HG03280 (cell line): ENCODE results near the gene TMEM18.
"Not testable (repeated sequence)": the region's sequence is repeated elsewhere in the genome, so short reads cannot be mapped to it uniquely, and the experiment has no call there.

Experiments
- ATAC-seq: cut with Tn5 transposase; IDR thresholded peaks from one replicate; pipeline ENCODE4 v1.9.1; 2021; ENCODE audit warnings: mild to moderate bottlenecking, moderate library complexity; ENCODE audit not compliant: unreplicated experiment

The TMEM18 gene

GRCh38 chr2:677056-677958, at the start of gene TMEM18:
Gene TMEM18 (minus strand): TSS chr2:677406. CDS start chr2:677345, 61 bp downstream.
- peak; percentile 52 for ATAC-seq

- peak; percentile 80 for ATAC-seq
Measured at GRCh38 chr2:726169-726568, 49.0 kb upstream of the TMEM18 start.

GRCh38 chr2:725468-725867, 48.3 kb upstream of the TMEM18 start:
- ATAC-seq: no peak

- no peak for ATAC-seq
Measured at GRCh38 chr2:723761-724160, 46.6 kb upstream of the TMEM18 start.

- ATAC-seq: no peak
Measured at GRCh38 chr2:720842-721241, 43.6 kb upstream of the TMEM18 start.

- ATAC-seq: no peak
Measured at GRCh38 chr2:719734-720133, 42.5 kb upstream of the TMEM18 start.

GRCh38 chr2:719191-719590, 42.0 kb upstream of the TMEM18 start:
- ATAC-seq: no peak

- no peak for ATAC-seq
Measured at GRCh38 chr2:717661-718060, 40.5 kb upstream of the TMEM18 start.

- no peak for ATAC-seq
Measured at GRCh38 chr2:715854-716560, 38.8 kb upstream of the TMEM18 start.

GRCh38 chr2:715038-715437, 37.8 kb upstream of the TMEM18 start:
- no peak for ATAC-seq

- ATAC-seq: peak; percentile 86
Measured at GRCh38 chr2:714005-714741, 37.0 kb upstream of the TMEM18 start.

- ATAC-seq: no peak
Measured at GRCh38 chr2:710867-711665, 33.9 kb upstream of the TMEM18 start.

GRCh38 chr2:709138-709765, 32.0 kb upstream of the TMEM18 start:
- no peak for ATAC-seq

GRCh38 chr2:708667-709066, 31.5 kb upstream of the TMEM18 start:
- ATAC-seq: no peak

- ATAC-seq: peak; percentile 85
Measured at GRCh38 chr2:705971-706511, 28.8 kb upstream of the TMEM18 start.

- ATAC-seq: not testable (repeated sequence)
Measured at GRCh38 chr2:702765-703164, 25.6 kb upstream of the TMEM18 start.

GRCh38 chr2:696999-697627, 19.9 kb upstream of the TMEM18 start:
- ATAC-seq: no peak

GRCh38 chr2:696463-696862, 19.3 kb upstream of the TMEM18 start:
- peak; percentile 91 for ATAC-seq

GRCh38 chr2:694906-695510, 17.8 kb upstream of the TMEM18 start:
- ATAC-seq: no peak
